Right atrium auricular region (tissue), 2 donors: ENCODE measurements around the gene TIMP3. TPM values are rescaled to one million over a fixed set of nuclear protein-coding genes. Genes with fewer than 3 reads are reported as not detected.

Experiments
- DNase-seq: peaks from one replicate; pipeline ENCODE4 v3.0.0-alpha.2; 2019; ENCODE audit warnings: low spot score
- H3K27ac ChIP-seq, 2 donors: fragments of 200-600 bp; sonication (generic); 1 replicate in 1 of 2; 2 replicates in 1 of 2; pipeline ENCODE4 v1.5.1; 2016 to 2019
- H3K27me3 ChIP-seq, 2 donors: fragments of 200-600 bp; sonication (generic); one replicate each; pipeline versions ENCODE4 v1.5.1 to v1.6.0; 2017 to 2019
- H3K36me3 ChIP-seq: fragments of 200-600 bp; sonication (generic); one replicate; pipeline ENCODE4 v1.5.1; 2016
- H3K4me1 ChIP-seq, 2 donors: fragments of 200-600 bp; sonication (generic); one replicate each; pipeline versions ENCODE4 v1.5.1 to v1.6.0; 2017 to 2019
- H3K4me3 ChIP-seq, 2 donors: fragments of 200-600 bp; sonication (generic); 1 replicate in 1 of 2; 2 replicates in 1 of 2; pipeline ENCODE4 v1.5.1; 2017 to 2019; ENCODE audit warnings: mild to moderate bottlenecking in 1 of 2, moderate library complexity in 1 of 2
- H3K9me3 ChIP-seq, 2 donors: fragments of 200-600 bp; sonication (generic); one replicate each; pipeline ENCODE4 v1.5.1; 2019
- CTCF ChIP-seq, 2 donors: fragments of 200-600 bp; sonication (generic); IDR thresholded peaks; one replicate each; pipeline ENCODE4 v1.5.1; 2019; ENCODE audit warnings: antibody characterized with exemption in 2 of 2
- total RNA-seq, 2 donors: library from RNA; depleted of rRNA; stranded (reverse); fragments of >200 nt; gene quantifications; one replicate each; pipeline ENCODE4 v1.1.0, GENCODE V29; 2016

The TIMP3 gene
- total RNA-seq, 2 donors from 2014 or later, result 625 to 711 TPM

- H3K36me3 ChIP-seq, result peaks cover 36% of the 10 kb centered on the region
- peaks cover 0 to 99% of the 10 kb centered on the region in 2 donors for H3K4me1 ChIP-seq
- DNase-seq, result no peak
- no peak for TF ChIP-seq CTCF (IDR thresholded peaks at IDR 0.05)
- peak overlapping the region; percentile 74 to 77 for H3K27ac ChIP-seq
- peak overlapping the region in 1 of 2 donors; percentile 18 for H3K4me3 ChIP-seq
- H3K27me3 ChIP-seq, result no peaks in the 10 kb centered on the region
- H3K9me3 ChIP-seq, result no peaks in the 10 kb centered on the region
These were observed 17.6 kb downstream of the TIMP3 start for GRCh38 chr22:32819120-32819519.

GRCh38 chr22:32820131-32821119, 18.9 kb downstream of the TIMP3 start:
- Histone ChIP-seq H3K36me3 (peaks cover 46% of the 10 kb centered on the region), H3K27ac (peak overlapping the region; percentile 74 to 77), H3K4me3 (no peak overlapping the region), H3K27me3 (no peaks in the 10 kb centered on the region), H3K9me3 (no peaks in the 10 kb centered on the region), H3K4me1 (peaks cover 0 to 98% of the 10 kb centered on the region in 2 donors)
- TF ChIP-seq CTCF (IDR thresholded peaks at IDR 0.05), result no peak
- no peak for DNase-seq

- no peaks in the 10 kb centered on the region for H3K9me3 ChIP-seq
- H3K27me3 ChIP-seq, result no peaks in the 10 kb centered on the region
- peak overlapping the region in 1 of 2 donors; percentile 5 for H3K27ac ChIP-seq
- no peak overlapping the region for H3K4me3 ChIP-seq
- H3K36me3 ChIP-seq, result peaks cover 32% of the 10 kb centered on the region
- TF ChIP-seq CTCF (IDR thresholded peaks at IDR 0.05), result no peak
- no peak for DNase-seq
- H3K4me1 ChIP-seq, result peaks cover 0 to 96% of the 10 kb centered on the region in 2 donors
These were observed 20.8 kb downstream of the TIMP3 start for GRCh38 chr22:32822179-32822877.

- H3K27ac ChIP-seq, result peak overlapping the region; percentile 25 to 52
- H3K9me3 ChIP-seq, result no peaks in the 10 kb centered on the region
- peaks cover 0 to 96% of the 10 kb centered on the region in 2 donors for H3K4me1 ChIP-seq
- peaks cover 33% of the 10 kb centered on the region for H3K36me3 ChIP-seq
- no peak for DNase-seq
- H3K4me3 ChIP-seq, result no peak overlapping the region
- H3K27me3 ChIP-seq, result no peaks in the 10 kb centered on the region
- peak in 1 of 2 donors; percentile 42 for TF ChIP-seq CTCF (IDR thresholded peaks at IDR 0.05)
These were observed 21.7 kb downstream of the TIMP3 start for GRCh38 chr22:32823024-32823730.

GRCh38 chr22:32824531-32825312, 23.2 kb downstream of the TIMP3 start:
- peaks cover 45% of the 10 kb centered on the region for H3K36me3 ChIP-seq
- TF ChIP-seq CTCF (IDR thresholded peaks at IDR 0.05), result no peak
- peak overlapping the region; percentile 52 to 64 for H3K27ac ChIP-seq
- DNase-seq, result no peak
- no peak overlapping the region for H3K4me3 ChIP-seq
- H3K4me1 ChIP-seq, result peaks cover 0 to 96% of the 10 kb centered on the region in 2 donors
- no peaks in the 10 kb centered on the region for H3K9me3 ChIP-seq
- no peaks in the 10 kb centered on the region for H3K27me3 ChIP-seq
